GM18508 (cell line): ENCODE data around the gene RALGPS2.
"Not testable (repeated sequence)": the region's sequence is repeated elsewhere in the genome, so short reads cannot be mapped to it uniquely, and the experiment has no call there.

Source experiments
- ATAC-seq: cut with Tn5 transposase; IDR thresholded peaks from one replicate; pipeline ENCODE4 v1.9.1; 2021; ENCODE audit warnings: moderate number of reproducible peaks; ENCODE audit not compliant: insufficient read depth, unreplicated experiment

Gene RALGPS2

GRCh38 chr1:178772952-178773351 lies 47.9 kb downstream of the RALGPS2 start:
- no peak for ATAC-seq

DNA sequence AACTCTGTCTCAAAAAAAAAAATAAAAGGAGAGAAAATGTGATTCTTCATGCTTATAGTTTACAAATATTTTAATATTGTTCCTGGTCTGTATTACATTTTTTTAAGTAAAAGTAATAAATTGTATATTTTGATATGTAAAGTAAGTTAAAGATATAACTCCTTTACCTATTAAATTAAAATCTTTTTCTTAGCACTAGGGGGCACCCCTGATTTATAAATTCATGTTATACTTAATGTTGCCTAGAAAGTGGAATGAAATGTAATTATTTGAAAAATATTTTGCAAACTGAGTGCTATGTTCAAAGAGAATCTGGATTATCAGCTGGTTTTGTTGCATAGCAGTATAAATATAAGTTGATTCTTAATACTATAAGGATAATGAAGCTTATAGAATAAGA lies 49.2 kb downstream of the RALGPS2 start:
- no peak for ATAC-seq

DNA sequence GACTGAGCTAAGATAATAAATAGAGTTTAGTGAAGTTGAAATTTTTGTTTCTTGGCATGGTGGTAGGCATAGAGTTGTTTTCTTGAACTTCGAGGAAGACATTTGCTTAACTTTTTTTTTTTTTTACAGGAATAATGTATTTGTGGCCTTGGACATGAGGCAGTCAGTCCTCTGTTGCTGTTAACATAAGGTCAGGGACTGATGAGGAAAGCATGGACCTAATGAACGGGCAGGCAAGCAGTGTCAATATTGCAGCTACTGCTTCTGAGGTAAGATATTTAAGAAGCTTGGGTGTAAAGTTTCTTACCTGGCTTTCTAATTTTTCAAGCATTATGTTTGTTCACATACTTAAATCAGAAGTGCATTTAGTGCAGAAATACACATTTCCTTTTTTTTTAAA lies 51.5 kb downstream of the RALGPS2 start:
- no peak for ATAC-seq

- ATAC-seq: no peak
Measured at GRCh38 chr1:178781533-178782330, 56.7 kb downstream of the RALGPS2 start.

- no peak for ATAC-seq
Measured at GRCh38 chr1:178784131-178784536, 59.1 kb downstream of the RALGPS2 start.

- ATAC-seq: no peak
Measured at GRCh38 chr1:178792394-178792793, 67.3 kb downstream of the RALGPS2 start.

GRCh38 chr1:178796013-178796412 lies 71.0 kb downstream of the RALGPS2 start:
- no peak for ATAC-seq

- no peak for ATAC-seq
Measured at GRCh38 chr1:178797590-178797989, 72.5 kb downstream of the RALGPS2 start.

DNA sequence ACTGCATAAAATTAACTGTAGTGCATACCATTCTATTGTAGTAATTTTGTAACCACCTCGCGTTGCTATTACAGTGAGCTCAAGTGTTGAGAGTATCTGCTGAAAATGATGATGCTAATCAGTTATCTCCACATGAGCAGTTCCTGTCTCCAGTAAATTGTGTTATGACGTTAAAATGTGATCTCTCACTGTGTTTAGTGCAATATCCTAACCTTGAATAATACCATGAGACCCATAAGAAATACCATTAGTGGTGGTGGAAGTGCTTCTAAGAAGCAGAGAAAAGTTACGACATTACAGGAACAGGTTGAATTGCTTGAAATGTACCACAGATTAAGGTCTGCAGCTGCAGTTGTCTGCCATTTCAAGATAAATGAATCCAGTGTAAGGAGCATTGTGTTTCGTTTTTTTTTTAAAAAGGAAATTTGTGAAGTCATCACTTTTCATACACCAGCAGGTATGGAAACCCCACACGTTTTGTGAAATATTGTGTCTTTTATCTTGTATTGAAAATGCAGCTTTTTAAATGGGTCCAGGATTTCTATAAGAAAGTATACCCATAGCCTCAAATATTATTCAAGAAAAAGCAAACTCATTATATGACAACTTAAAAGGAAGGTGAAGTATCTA lies 73.3 kb downstream of the RALGPS2 start:
- ATAC-seq: no peak

DNA sequence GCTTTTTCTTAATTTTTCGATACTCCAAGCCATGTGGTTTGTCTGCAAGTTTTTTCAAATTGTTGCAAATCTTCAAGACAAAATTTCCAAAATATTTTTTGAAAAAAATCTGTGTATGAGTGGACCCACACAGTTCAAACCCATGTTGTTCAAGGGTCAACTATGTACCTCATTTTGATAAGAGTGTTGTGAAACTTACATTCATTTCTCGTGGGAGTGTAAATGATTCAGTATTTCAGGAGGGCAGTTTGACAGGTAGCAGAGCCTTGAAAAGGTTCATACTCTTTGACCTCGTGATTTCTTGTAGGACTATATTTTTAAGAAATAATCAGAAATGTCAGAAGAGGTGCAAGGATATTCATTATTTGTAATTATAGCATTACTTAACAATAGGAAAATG lies 77.8 kb downstream of the RALGPS2 start:
- ATAC-seq: no peak

GRCh38 chr1:178806665-178807300 lies 81.7 kb downstream of the RALGPS2 start:
- no peak for ATAC-seq

DNA sequence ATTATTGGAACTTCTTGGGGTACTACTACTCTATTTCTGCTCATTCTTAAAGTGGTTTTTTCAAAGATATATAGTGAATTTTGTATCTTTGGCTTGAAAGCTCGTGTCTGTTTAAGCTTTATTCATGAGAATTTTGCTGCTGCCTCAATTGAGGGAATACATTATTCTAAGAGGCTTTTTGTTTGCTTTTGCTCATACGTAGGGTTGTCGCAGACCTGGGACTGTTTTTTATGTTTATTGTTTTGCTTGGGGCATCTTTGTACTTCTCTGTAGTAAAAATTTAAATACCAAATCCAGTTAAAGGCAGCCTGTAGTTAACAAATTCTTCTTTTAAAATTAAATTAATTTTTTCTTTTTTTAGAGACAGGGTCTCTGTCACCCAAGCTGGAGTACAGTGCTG lies 83.5 kb downstream of the RALGPS2 start:
- ATAC-seq: no peak

GRCh38 chr1:178810585-178810984 lies 85.5 kb downstream of the RALGPS2 start:
- no peak for ATAC-seq

DNA sequence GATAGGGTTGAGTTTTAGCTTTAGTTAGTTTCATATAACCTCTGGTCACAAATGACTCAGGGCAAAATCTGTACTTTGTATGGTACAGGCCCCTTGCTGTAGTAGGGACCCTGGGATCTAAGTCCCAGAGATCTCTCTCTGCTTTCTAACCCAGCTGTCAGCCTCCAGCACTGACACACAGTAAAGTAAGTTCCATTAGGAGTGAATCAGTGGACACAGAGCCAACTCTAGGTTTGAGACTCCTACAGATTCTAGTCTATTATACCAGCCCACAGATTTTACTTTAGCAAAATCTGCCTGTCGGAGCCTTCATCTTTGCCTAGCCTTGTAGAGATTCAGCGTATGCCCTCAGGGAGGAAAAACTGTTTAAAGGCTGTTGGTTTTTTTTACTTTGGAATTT lies 93.4 kb downstream of the RALGPS2 start:
- ATAC-seq: no peak

GRCh38 chr1:178819123-178819522 lies 94.1 kb downstream of the RALGPS2 start:
- ATAC-seq: no peak

DNA sequence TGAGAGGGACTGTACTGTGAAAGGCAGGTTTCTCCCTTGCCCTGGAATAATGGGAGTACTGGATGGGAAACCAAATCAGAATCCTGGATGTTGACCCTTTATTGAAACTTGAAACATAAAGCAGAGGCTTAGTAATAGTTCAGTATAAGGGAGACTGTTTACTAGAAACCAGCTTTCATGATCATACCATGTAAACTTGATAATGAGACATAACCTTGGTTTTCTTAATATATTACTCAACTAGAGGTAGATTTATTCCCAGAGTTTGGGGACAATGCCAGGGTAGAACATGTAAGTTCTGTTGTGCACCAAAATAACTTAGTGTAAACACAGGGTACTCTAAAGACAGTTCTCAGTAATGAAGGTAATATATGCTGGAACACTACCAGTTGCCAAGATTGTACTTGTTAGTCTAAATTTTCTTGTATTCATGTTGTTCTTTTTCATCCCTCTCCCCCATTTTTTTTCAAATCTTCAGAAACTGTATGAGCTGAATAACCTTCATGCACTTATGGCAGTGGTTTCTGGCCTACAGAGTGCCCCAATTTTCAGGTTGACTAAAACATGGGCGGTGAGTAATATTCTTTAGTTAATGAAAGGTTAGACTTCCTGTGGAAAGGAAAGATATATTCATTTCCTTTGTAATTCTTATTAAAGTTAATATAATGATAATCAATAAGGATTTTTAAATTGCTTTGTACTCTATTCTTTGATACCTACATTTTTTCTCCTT lies 96.3 kb downstream of the RALGPS2 start:
- peak; percentile 58 for ATAC-seq

DNA sequence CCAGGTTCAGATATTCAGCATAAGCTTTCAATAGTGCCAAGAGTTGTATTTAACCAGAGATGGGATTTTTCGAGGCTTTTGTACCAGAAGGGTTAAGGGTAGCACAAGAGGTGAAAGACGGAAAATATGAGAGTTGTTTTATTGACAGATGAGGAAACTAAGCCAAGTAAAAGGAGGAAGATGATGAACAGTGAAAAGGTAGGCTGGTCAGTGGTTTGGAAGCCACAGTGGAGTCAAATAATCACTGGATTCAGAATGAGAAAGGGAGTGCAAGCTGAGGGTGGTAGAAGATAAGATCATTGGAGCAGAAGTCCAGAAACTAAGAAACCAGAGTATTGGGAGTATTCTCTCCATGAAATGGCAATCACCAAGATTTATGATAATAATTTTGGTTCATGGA lies 100.1 kb downstream of the RALGPS2 start:
- no peak for ATAC-seq

DNA sequence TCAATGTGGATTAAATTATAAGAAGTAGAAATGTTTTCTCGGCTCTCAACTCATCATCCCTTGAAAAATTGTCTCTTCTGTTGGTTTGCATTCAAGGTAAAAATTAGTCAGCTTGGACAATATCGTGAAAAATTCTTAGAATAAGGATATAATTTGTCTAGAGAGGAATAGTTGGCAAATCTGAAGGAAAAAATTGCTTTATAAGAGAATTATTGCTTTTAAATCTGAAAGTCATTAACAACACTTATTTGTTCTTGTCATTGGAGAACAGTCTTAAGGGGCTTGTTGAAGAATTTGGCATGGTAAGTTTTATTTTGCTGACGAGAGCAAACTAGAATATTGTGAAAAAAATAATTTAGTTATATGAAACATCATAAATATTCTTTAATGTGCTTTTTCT lies 119.4 kb downstream of the RALGPS2 start:
- no peak for ATAC-seq

DNA sequence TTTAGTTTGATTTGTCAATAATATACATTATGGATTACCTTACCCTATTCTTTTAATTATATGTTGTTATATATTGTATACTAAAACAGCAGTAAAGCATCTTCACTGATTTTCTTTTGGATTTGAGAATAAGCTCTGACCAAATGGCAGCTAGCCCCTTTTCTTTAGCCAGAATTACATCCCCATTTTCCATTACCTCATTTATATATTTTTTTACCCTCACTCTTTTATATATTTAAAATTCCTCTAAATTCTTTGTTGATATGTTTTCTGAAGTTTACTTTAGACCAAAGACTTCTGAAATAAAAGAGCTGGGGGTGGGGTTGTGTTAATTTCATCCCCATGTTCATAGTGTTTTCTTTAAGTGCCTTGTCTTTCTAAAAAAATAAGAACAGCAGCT lies 121.3 kb downstream of the RALGPS2 start:
- no peak for ATAC-seq

DNA sequence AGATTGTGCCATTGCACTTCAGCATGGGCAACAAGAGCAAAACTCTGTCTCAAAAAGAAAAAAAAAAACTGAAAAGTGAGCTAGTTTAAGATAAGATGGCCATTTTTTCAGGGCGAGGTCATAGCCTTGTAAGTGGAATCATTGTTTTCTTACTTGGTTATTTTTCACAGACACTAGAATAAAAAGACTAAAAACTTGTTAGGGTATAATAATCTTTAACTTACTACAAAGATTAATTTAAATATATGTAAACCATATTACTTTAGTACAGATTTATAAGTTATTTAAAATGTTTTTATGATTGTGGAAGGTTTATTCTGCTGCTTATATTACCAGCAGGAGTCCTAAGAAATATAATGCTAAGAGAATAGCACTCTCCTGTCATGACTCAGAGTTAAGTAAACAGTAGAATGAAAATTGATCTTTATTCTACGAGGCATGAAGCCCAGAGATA lies 122.4 kb downstream of the RALGPS2 start:
- ATAC-seq: no peak

DNA sequence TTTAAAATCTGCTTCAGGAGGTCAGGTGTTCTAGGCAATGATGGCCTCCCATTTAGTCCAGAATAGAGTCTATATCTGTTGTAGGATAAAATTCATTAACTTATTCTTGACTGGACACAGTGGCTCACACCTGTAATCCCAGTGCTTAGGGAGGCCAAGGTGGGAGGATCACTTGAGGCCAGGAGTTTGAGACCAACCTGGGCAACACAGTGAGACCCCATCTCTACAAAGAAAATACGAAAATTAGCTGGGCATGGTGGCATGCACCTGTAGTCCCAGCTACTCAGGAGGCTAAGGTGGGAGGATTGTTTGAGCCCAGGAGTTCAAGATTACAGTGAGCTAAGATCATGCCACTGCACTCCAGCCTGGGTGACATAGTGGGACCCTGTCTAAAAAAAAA lies 122.9 kb downstream of the RALGPS2 start:
- not testable (repeated sequence) for ATAC-seq
